Mesodermal cell (in vitro differentiated cells): Measurements from ENCODE around the gene NTNG1.

Experiments used
- H3K27ac ChIP-seq: 2 replicates; pipeline ENCODE4 v1.7.0; 2013; ENCODE audit warnings: mild to moderate bottlenecking, low read depth, low read length, moderate library complexity; ENCODE audit not compliant: severe bottlenecking
- H3K36me3 ChIP-seq: 2 replicates; pipeline ENCODE4 v1.7.1; 2013; ENCODE audit warnings: mild to moderate bottlenecking, low read length, moderate library complexity; ENCODE audit not compliant: control insufficient read depth, insufficient read depth
- H3K4me1 ChIP-seq: one replicate; pipeline ENCODE4 v1.7.1; 2013; ENCODE audit warnings: mild to moderate bottlenecking, low read length; ENCODE audit not compliant: insufficient read depth, control insufficient read depth, poor library complexity, severe bottlenecking
- H3K4me3 ChIP-seq: 2 replicates; pipeline ENCODE4 v1.7.0; 2013; ENCODE audit warnings: low read length, control low read depth, mild to moderate bottlenecking; ENCODE audit not compliant: insufficient read depth, poor library complexity, severe bottlenecking; ENCODE audit errors: extremely low read depth
- H3K9me3 ChIP-seq: 2 replicates; pipeline ENCODE4 v1.7.1; 2013; ENCODE audit warnings: mild to moderate bottlenecking, low read length, moderate library complexity; ENCODE audit not compliant: control insufficient read depth
- WGBS, 2 experiments: methylation state at CpG; one replicate each; pipeline ENCODE4 v1.1.5; 2013; ENCODE audit warnings: missing lambda C conversion rate in 2 of 2; ENCODE audit not compliant: insufficient coverage in 2 of 2; 5-methylcytosine and 5-hydroxymethylcytosine counted together

NTNG1 gene

DNA sequence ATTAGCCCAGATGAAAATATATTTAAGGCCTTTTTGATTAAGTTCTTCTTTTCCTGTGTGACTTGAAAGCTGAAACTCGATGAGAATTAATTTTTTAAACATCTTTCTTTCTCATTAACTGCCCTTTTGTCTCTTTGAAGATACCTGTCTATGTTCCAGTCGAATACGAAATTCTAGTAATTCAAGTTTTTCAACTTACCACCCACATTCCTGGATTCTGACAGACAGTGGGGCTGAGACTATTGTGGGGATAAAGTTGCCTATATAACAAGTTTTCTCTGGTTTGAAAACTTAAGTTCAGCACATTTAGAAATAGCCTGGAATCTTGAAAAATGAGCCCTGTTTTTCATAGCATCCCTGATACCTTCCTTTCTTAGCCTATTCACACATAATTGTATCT is 114.6 kb downstream of the NTNG1 start:
- Histone ChIP-seq H3K27ac (no peak overlapping the region), H3K4me1 (no peaks in the 10 kb centered on the region), H3K9me3 (no peaks in the 10 kb centered on the region), H3K4me3 (no peak overlapping the region), H3K36me3 (no peaks in the 10 kb centered on the region)
- WGBS, 2 experiments: 67% methylated on average over 1 of the region's 3 CpGs; no CpG with 5 or more reads in 1 of the 2 experiments

DNA sequence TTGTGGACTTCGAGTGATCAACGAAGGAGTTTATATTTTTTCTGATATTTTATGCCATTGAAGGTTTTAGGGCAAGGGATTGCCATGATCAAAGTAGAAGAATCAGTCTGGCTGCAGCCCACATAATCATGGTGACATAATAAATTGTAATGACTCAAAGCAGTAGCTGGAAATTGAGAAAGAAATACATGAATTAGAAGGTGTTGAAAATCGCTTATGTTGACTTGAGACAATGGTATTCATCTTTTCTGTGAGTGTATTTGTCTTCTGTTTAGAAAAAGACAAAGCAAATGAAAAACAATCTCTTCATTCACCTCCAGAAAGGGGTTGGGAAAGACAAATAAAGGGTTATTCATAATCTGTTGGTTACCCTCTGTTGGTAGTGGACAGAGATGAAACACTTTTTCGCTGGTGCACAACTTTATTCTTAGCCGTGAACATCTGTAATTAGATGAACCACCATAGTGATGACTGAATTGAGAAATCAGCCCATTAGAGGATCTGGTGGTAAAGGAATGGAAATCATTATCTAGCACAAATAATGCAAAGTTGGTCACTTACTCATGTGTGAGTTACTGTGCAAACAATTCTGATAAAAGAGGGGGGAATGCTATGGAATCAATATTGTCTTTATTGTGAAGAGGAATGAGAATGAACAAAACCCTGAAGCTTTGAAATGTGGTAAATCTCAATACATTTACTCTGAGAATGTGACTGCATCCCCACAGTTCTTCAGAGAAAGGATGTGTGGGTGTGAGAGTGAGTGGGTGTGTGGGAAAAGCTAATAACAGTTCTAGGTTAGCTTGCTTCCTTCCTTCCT is 121.8 kb downstream of the NTNG1 start:
- WGBS, 2 experiments: 91 to 100% methylated on average over 3 to 4 of the region's 5 CpGs
- H3K9me3 ChIP-seq: no peaks in the 10 kb centered on the region
- no peak overlapping the region for H3K4me3 ChIP-seq
- no peaks in the 10 kb centered on the region for H3K4me1 ChIP-seq
- no peak overlapping the region for H3K27ac ChIP-seq
- H3K36me3 ChIP-seq: no peaks in the 10 kb centered on the region

DNA sequence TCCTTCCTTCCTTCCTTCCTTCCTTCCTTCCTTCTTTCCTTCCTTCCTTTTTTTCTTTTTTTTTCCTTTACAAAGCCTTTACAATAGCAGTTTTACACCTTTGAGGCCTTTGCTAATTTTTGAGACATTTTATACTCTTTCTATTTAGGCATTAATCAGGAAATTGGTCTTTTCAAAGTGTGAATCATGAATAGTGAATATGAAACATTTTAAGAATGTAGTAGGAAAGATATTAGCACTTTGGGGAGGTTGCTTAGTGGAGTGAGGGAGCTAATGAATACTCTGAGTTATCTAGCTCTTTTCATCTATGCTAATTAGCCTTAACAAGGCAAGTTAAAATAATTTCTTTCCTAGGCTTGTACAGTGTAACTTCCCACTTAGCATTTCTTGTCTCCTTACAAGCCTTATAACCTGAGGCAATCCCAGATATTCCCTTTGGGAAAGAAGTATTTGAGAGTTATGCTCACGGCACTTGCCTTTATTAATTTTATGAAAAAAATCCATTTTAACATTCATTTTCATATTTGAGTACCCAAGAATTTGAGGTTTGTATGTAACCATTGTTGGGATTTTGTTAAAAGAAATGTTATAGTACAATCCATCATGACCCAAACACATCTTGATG is 122.6 kb downstream of the NTNG1 start:
- Histone ChIP-seq H3K4me1 (no peaks in the 10 kb centered on the region), H3K27ac (no peak overlapping the region), H3K36me3 (no peaks in the 10 kb centered on the region), H3K4me3 (no peak overlapping the region), H3K9me3 (no peaks in the 10 kb centered on the region)
- no CpG with 5 or more reads among the region's 1 CpG for WGBS, 2 experiments

DNA sequence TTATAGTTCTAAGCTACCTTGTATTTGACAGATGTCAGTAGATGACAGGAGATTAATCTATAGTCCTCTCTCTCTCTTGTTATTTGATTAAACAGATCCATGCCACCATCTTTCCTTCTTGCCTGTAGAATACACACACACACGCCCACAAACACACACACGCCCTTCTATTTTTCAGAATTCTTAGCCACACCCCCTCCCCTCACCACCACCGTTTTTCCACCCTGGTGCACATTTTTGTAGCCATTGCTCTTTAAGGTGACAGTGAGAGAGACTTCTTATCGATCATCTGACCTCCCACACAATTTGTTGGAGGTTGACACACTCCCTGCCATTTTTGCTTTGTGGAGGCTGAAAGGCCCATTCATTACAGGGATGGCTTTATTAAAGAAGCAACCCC is 123.2 kb downstream of the NTNG1 start:
- Histone ChIP-seq H3K9me3 (no peaks in the 10 kb centered on the region), H3K27ac (no peak overlapping the region), H3K4me3 (no peak overlapping the region), H3K4me1 (no peaks in the 10 kb centered on the region), H3K36me3 (no peaks in the 10 kb centered on the region)
- WGBS, 2 experiments: 80 to 82% methylated on average over 3 to 4 of the region's 4 CpGs

GRCh38 chr1:107264561-107264960 is 123.7 kb downstream of the NTNG1 start:
- Histone ChIP-seq H3K9me3 (no peaks in the 10 kb centered on the region), H3K36me3 (no peaks in the 10 kb centered on the region), H3K27ac (no peak overlapping the region), H3K4me1 (no peaks in the 10 kb centered on the region), H3K4me3 (no peak overlapping the region)
- WGBS, 2 experiments: no CpG with 5 or more reads among the region's 1 CpG

- 74 to 79% methylated on average over 3 of the region's 3 CpGs for WGBS, 2 experiments
- Histone ChIP-seq H3K9me3 (no peaks in the 10 kb centered on the region), H3K27ac (no peak overlapping the region), H3K4me3 (no peak overlapping the region), H3K4me1 (no peaks in the 10 kb centered on the region), H3K36me3 (no peaks in the 10 kb centered on the region)
These were observed 126.7 kb downstream of the NTNG1 start for GRCh38 chr1:107267489-107267888.

DNA sequence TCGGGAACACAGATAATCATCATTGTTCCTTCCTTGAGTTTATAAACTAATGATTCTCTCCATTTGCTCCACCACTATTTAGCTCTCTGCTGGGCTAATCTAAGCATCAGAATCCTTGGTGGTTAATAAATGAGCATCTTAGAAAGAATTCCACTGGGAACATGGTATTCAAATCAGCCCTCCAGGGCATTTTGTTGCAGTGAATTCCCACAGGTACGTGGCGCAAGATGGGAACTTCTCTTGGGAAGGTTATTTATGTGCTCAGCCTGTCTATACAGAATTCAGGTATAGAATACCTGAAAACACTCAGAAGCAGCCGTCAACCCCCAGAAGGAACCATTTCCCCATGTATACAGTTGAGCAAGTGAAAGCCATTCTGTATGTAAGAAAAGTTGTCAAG is 131.5 kb downstream of the NTNG1 start:
- 95% methylated on average over 2 of the region's 4 CpGs; no CpG with 5 or more reads in 1 of the 2 experiments for WGBS, 2 experiments
- no peaks in the 10 kb centered on the region for H3K36me3 ChIP-seq
- no peaks in the 10 kb centered on the region for H3K9me3 ChIP-seq
- no peak overlapping the region for H3K4me3 ChIP-seq
- H3K27ac ChIP-seq: no peak overlapping the region
- no peaks in the 10 kb centered on the region for H3K4me1 ChIP-seq

DNA sequence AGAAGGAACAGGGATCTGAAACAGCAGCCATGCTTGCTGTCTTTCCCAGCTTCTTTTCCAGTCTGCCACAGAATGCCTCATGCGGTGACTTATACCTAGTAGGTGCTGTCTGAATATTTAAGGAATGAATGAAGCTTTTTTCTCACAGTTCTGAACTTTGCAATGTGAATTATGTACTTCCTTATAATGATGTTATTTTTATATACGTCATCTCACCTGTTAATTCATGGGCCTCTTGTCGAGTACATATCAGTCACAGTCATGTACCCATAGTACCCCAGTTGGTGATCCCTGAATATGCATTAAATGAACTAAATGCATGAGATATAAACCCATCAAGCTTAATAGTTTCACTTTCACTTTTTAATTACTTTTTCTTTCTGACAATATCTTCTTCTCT is 132.7 kb downstream of the NTNG1 start:
- Histone ChIP-seq H3K4me3 (no peak overlapping the region), H3K9me3 (no peaks in the 10 kb centered on the region), H3K36me3 (no peaks in the 10 kb centered on the region), H3K4me1 (no peaks in the 10 kb centered on the region), H3K27ac (no peak overlapping the region)
- 80% methylated on average over 1 of the region's 3 CpGs; no CpG with 5 or more reads in 1 of the 2 experiments for WGBS, 2 experiments

GRCh38 chr1:107274227-107274626 is 133.4 kb downstream of the NTNG1 start:
- 100% methylated on average over 1 of the region's 1 CpG for WGBS, 2 experiments
- H3K36me3 ChIP-seq: no peaks in the 10 kb centered on the region

DNA sequence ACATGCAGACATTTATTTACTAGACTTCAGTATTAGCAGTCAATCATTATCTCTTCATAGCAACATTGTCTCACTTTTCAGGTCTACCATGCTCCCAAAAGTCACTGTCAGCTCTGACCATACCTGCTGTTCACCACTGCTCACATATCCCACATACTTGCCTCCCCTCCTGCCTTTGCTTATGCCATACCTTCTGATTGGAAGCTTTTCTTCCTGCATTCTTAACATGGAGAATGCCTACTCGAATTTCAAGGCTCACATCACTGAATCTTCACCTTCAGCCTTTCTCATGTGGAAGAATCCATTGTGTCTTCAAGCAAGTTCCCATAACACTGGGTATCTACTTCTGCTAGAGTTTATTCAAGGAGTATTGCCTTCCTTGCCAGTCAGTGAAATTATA is 135.4 kb downstream of the NTNG1 start:
- Histone ChIP-seq H3K36me3 (no peaks in the 10 kb centered on the region), H3K27ac (no peak overlapping the region), H3K4me3 (no peak overlapping the region), H3K4me1 (no peaks in the 10 kb centered on the region), H3K9me3 (no peaks in the 10 kb centered on the region)
- 22 to 55% methylated on average over 1 of the region's 1 CpG for WGBS, 2 experiments

More at GRCh38 chr1:107274227-107274626, 133.4 kb downstream of the NTNG1 start:
- H3K4me1 ChIP-seq: no peaks in the 10 kb centered on the region
- no peak overlapping the region for H3K27ac ChIP-seq
- H3K4me3 ChIP-seq: no peak overlapping the region
- no peaks in the 10 kb centered on the region for H3K9me3 ChIP-seq

DNA sequence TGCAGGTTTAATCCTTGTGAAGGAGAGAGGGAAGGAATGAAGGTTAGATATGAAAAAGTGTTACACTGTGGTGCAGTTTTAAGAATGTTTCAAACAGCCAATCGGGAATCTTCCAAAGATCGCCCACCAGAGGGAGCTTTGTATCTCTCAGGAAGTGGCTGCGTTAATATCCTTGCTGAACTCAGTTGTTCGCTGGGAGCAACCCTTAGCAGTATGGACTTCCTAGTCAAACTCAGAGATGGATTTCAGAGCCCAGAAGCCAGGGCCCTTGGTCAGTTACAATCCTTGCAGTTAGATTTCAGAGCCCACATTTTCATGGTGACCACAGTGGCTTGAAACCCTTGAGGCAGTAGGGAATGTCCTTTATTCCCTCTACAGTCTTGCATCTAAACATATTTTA is 136.2 kb downstream of the NTNG1 start:
- Histone ChIP-seq H3K36me3 (no peaks in the 10 kb centered on the region), H3K4me1 (no peaks in the 10 kb centered on the region), H3K4me3 (no peak overlapping the region), H3K27ac (no peak overlapping the region), H3K9me3 (no peaks in the 10 kb centered on the region)
- WGBS, 2 experiments: 27 to 29% methylated on average over 4 of the region's 4 CpGs
